Keratinocyte (primary cell): Measurements from ENCODE around the gene IFNE.

ENCODE experiments used
- CTCF ChIP-seq, 3 experiments: IDR thresholded peaks in 1 of 3; conservative IDR thresholded peaks in 1 of 3; optimal IDR thresholded peaks in 1 of 3; 2 replicates in 2 of 3; 3 replicates in 1 of 3; pipeline versions ENCODE3 to v1.5.1; 2011; ENCODE audit warnings: low read length in 3 of 3, mild to moderate bottlenecking in 3 of 3, moderate library complexity in 2 of 3, control low read depth in 1 of 3, inconsistent platforms in 1 of 3; ENCODE audit not compliant: insufficient read depth in 2 of 3; ENCODE audit errors: extremely low read depth in 1 of 3
- EZH2 ChIP-seq: IDR thresholded peaks from one replicate; pipeline ENCODE4 v1.6.1; 2012; ENCODE audit warnings: inconsistent platforms, mild to moderate bottlenecking, low read length, moderate library complexity

- TF ChIP-seq CTCF (optimal IDR thresholded peaks at IDR 0.05 in 1 of 3, IDR thresholded peaks at IDR 0.05 in 1 of 3, conservative IDR thresholded peaks at IDR 0.05 in 1 of 3; ENCODE audit: extremely low read depth in 1 of 3, insufficient read depth in 2 of 3, low read length in 3 of 3) (no peak), EZH2 (no peak)
Measured at GRCh38 chr9:21505425-21506179, 23.5 kb upstream of the IFNE start.
